GM21390 (cell line): ENCODE measurements around the gene SUGCT.
"Not testable (repeated sequence)": the region's sequence is repeated elsewhere in the genome, so short reads cannot be mapped to it uniquely, and the experiment has no call there.

Source experiments
- ATAC-seq: cut with Tn5 transposase; IDR thresholded peaks from one replicate; pipeline ENCODE4 v1.9.1; 2021; ENCODE audit not compliant: unreplicated experiment

Gene SUGCT

GRCh38 chr7:40244226-40244625, 109.4 kb downstream of the SUGCT start:
- no peak for ATAC-seq

GRCh38 chr7:40248681-40249080, 113.9 kb downstream of the SUGCT start:
- no peak for ATAC-seq

DNA sequence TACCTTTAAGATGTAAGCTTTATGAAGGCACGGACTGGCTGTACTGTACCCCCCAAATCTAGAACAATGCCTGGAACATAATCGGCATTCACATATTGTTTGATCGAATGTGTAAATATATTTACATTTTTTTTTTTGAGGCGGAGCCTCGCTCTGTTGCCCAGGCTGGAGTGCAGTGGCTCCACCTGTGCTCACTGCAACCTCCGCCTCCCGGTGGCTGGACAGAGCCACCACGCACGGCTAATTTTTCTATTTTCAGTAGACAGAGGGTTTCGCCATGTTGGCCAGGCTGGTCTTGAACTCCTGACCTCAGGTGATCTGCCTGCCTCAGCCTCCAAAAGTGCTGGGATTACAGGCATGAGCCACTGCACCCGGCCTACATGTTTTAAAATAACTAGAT, 118.6 kb downstream of the SUGCT start:
- ATAC-seq, result not testable (repeated sequence)

- no peak for ATAC-seq
Observed at GRCh38 chr7:40263752-40264390, 129.1 kb downstream of the SUGCT start.

DNA sequence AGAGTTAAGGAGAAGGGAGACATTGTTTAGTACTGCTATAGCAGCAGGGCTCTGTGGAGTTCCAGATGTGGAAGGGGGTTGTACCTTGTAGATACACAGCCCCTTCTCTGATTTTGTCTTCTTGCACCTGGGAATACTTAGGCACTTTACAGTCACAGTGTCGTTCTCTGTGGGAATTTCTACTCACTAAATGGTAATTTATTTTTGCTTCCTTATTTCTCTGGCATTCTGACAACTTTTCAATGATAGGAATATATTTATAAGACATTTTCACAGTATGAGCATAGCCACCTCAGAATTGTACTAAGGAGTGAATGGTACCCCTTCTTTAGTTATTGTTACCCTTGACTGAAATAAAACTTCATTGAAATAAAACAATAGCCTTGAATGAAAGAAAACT, 132.8 kb downstream of the SUGCT start:
- no peak for ATAC-seq

DNA sequence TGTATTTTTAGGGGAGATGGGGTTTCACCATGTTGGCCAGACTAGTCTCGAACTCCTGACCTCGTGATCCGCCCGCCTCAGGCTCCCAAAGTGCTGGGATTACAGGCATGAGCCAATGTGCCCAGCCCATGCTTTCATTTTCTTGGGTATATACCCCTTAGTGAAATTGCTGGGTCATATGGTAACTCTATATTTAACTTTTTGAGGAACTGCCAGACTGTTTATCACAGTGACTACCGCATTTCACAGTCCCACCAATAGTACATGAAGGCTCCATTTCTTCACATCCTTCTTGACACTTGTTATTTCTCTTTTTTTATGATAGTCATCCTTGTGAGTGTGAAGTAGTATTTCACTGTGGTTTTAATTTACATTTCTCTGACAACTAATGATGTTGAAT, 134.0 kb downstream of the SUGCT start:
- ATAC-seq, result not testable (repeated sequence)

DNA sequence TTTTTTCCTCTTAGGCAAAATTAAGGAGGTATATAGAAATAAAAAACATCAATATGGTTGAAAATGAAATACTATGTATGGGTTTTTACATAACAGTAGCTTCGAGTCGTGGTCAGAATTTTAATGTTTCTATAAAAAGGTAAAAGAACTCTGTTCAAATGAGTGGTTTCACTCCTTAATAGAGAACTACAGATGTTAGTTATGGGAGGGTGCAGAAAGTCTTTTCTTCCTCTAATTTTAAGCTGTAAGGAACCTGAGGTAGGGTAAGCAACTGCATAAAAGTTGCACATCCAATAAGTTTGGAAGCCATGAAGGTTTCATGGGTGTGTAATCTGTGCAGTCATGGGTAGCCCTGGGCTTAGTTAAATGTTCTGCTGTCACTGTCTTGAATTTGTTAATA, 141.3 kb downstream of the SUGCT start:
- peak; percentile 83 for ATAC-seq

- no peak for ATAC-seq
Observed at GRCh38 chr7:40279991-40280390, 145.2 kb downstream of the SUGCT start.

DNA sequence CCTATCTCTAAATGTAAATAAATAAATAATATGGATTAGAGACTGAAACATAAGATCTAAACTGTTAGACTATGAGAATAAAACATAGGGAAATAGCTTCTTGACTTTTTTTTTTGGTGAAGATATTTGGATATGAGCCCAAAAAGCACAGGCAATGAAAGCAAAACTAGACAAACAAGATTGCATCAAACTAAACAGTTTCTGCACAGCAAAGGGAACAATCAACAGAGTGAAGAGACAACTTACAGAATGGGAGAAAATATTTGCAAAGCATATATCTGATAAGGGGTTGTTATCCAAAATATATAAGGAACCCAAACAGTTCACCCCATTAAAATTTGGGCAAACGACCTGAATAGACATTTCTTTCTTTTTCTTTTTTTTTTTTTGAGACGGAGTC, 148.1 kb downstream of the SUGCT start:
- no peak for ATAC-seq

- ATAC-seq, result no peak
Observed at GRCh38 chr7:40283391-40283790, 148.6 kb downstream of the SUGCT start.

DNA sequence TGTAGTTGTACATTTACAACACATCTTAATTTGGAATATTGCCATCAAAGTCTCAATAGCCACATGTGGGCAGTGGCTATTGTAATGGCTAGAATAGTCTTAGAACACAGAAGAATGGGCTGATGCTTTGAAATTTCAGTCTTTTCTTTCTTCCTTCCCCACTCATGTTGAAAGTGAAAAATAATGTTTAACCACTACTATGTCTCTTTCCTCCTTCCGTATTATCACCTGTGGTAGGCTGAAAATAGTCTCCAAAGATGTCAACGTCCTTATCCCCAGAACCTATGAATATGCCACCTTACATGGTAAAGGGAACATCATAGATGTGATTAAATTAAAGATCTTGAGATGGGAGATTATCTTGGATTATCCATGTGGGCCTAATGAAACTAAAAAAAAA, 154.0 kb downstream of the SUGCT start:
- ATAC-seq, result peak; percentile 75

DNA sequence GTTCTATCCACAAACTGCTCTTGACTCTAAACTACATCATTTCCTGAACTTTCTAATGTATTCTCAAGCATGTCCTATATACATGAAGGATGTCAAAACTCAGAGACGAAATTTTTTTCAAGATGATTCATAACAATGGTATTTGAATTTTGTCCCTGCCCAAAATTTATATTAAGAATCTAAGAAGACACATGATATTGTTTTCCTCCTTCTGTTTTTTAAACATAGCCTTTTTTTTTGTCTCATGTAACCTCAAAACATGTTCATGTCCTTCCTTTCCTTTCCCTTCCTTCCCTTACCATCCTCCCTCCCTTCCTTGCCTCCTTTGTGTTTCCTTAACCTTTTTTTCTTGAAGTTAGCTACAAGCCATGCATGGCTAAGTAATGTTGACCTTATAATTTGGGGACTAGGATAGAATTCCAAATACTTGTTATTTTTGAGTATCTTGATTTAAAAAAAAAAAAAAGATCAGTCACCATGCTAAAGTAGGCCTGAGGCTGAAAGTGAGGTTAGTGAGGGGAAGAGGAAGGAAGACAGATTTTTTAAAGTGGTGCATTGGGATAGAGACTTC, 163.0 kb downstream of the SUGCT start:
- ATAC-seq, result no peak

GRCh38 chr7:40298421-40298820, 163.6 kb downstream of the SUGCT start:
- no peak for ATAC-seq

GRCh38 chr7:40299097-40299496, 164.3 kb downstream of the SUGCT start:
- peak; percentile 67 for ATAC-seq

- ATAC-seq, result no peak
Observed at GRCh38 chr7:40300146-40300670, 165.4 kb downstream of the SUGCT start.

DNA sequence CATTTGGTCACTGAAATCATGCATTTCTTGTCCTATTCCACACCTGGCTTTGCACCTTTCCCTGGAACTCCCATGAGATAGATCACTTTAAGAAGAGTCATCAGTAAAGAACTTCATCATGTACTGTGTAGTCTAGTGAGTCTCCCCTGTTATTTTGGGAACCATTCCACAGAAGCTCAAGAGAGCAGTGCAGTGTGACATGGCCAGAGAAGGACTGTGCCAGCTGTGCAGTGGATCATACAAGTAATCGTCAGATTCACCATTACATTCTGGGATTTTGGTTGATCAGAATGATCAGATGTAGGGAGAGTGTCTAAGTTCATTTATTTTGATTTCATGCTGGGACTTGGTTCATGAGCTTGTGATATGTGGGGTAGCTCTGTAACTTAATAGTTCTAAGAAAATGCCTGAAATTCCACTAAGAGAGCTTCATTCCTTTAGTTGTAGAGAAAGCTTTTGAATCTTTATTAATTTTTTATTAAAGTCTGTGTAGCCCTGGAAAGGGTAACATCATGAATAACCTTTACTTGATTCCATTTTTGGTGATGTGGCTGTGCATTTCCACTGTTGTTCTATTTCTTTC, 166.8 kb downstream of the SUGCT start:
- ATAC-seq, result no peak

GRCh38 chr7:40303996-40304395, 169.2 kb downstream of the SUGCT start:
- ATAC-seq, result no peak

DNA sequence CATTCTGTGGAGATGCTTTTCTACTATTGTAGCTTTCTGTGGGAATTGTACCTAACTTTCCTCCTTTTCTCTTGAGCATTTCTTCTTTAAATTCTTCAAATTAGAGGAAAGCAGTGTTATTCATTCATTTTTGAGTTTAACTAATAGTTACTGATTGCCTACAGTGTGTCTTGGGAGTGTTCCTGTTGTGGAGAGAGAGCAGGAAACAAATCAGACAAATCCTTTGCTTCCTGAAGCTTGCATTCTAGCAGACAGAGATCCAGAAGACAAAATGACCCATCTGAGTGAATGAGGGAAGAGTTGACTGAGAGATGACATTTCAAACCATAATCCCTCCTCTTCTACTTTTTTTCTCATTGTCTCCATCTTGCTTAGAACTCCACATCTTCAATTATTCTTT, 170.4 kb downstream of the SUGCT start:
- no peak for ATAC-seq

DNA sequence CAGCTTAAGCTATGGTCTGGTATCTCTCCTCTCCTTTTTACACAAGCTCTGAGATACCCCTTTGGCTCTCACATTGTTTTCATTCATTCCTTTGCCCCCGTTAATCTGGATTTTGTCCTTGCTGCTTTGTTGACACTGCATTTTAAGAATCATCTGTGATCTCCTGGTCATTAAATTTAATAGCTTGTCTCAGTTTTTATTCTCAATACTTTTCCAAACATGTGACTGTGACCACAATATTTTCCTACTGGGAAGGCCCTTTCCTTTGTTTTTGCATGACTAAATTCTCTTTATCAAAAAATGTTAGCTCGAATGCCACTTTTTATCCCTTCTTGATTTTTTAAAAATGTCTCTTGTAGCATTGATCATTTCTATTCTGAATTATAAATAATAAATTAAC, 171.2 kb downstream of the SUGCT start:
- ATAC-seq, result no peak

- no peak for ATAC-seq
Observed at GRCh38 chr7:40306596-40306995, 171.8 kb downstream of the SUGCT start.

- no peak for ATAC-seq
Observed at GRCh38 chr7:40310258-40310657, 175.5 kb downstream of the SUGCT start.

- peak; percentile 99 for ATAC-seq
Observed at GRCh38 chr7:40311307-40311706, 176.5 kb downstream of the SUGCT start.
